ENCODE results near the gene GABRD. TPM values are rescaled to one million over a fixed set of nuclear protein-coding genes. Genes with fewer than 3 reads are reported as not detected.

Gene GABRD
- total RNA-seq, 1 experiment from 2014 or later: 15.6 TPM

DNA sequence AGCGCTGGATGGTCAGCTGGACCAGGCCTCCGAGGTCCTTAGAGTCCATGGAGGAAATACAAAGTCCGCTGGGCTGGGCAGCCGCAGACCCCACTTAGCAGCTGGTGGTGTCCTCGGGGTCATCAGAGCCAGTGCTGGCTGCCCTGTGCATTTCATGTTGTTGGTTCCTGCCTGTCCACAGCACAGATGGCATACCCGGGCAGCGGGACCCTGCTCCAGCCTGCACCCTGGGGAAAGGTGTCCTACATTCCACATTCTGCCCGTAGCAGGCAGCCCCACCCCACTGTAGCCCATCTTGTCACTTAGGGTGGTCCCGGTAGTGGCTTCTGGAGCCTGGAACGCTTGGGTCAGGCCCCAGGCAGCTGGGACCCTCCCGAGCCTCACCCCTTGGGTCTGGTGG, 50.9 kb downstream of the GABRD start (continued):
- TF ChIP-seq ZNF274 (IDR thresholded peaks at IDR 0.05; ENCODE audit: low read depth, low read length): no peak

DNA sequence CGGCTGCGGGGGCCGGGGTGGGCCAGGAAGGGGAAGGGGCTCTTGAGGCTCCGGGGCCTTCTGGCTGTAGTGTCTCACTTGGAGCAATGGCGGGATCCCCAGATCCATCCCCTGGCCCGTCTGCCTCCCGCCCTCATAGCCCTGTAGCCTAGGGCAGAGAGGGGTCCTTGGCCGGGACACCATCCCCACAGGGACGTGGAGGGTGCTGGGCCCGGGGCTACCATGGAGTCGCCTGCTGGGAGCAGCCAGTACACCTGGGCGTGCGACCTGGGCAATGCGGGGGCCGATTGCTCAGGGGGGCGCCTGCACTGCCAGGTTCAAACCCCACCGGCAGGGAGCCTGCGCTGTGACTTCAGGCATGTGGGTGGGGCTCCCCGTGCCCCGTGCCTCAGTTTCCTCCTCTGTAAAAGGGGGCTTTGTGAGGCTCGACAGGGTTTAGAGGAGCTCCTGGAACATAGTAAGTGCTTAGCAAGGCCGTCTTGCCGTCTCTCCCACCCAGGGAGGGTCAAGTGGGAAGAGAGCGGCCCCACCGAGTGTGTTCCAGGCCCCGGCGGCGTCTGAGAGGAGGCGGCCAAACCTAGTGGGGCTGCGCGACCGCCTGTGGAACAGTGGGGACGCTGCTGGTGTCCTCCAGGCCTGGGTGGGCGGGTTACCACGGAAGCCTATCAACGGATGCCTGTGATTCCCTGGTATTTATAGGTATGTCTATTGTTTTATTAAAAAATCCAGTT, 51.8 kb downstream of the GABRD start:
- RAD21 ChIA-PET (ENCODE audit: low non-redundant PET in 1 of 2, low total read pairs in 2 of 2, uncharacterized antibody in 2 of 2, unreplicated experiment in 2 of 2): no interaction called here
- intact Hi-C loops (cut with micrococcal nuclease): no loop called here
- Histone ChIP-seq H3K9me2 (ENCODE audit: insufficient read depth) (no peaks in the 10 kb centered on the region), H4K20me1 (ENCODE audit: insufficient read depth) (no peaks in the 10 kb centered on the region), H2AFZ (ENCODE audit: low read depth, low read length, poor library complexity, severe bottlenecking) (no peak overlapping the region), H3K9ac (ENCODE audit: low read length) (no peak overlapping the region), H3K27me3 (ENCODE audit: insufficient read depth, low read length) (no peaks in the 10 kb centered on the region), H3K79me2 (ENCODE audit: insufficient read depth, low read length) (peaks cover 16% of the 10 kb centered on the region), H3K27ac (ENCODE audit: low read depth, low read length) (no peak overlapping the region), H3K4me2 (ENCODE audit: low read length) (no peak overlapping the region), H3K4me1 (ENCODE audit: control insufficient read depth in 1 of 2, insufficient read depth in 2 of 2, low read length in 2 of 2) (no peaks in the 10 kb centered on the region), H3K36me3 (ENCODE audit: control insufficient read depth in 1 of 2, insufficient read depth in 2 of 2, low read length in 2 of 2) (no peaks in the 10 kb centered on the region), H3K4me3 (replicated peaks in 1 of 2; ENCODE audit: low read depth in 1 of 2, low read length in 2 of 2) (no peak overlapping the region), H3K9me3 (ENCODE audit: control insufficient read depth in 1 of 2, insufficient read depth in 1 of 2, low read depth in 1 of 2, low read length in 2 of 2) (no peaks in the 10 kb centered on the region)
- POLR2A ChIA-PET: no interaction called here
- TF ChIP-seq TCF7L2 (IDR thresholded peaks at IDR 0.05; ENCODE audit: borderline replicate concordance, extremely low read depth, insufficient read depth, insufficient read length) (no peak), CBX3 (IDR thresholded peaks at IDR 0.05; ENCODE audit: low read depth) (no peak), EGR1 (IDR thresholded peaks at IDR 0.05; ENCODE audit: low read depth) (no peak), REST (IDR thresholded peaks at IDR 0.05; ENCODE audit: low read depth) (no peak), EZH2phosphoT487 (IDR thresholded peaks at IDR 0.05; ENCODE audit: borderline replicate concordance) (no peak), FOSL1 (IDR thresholded peaks at IDR 0.05; ENCODE audit: low read depth) (no peak), EZH2 (IDR thresholded peaks at IDR 0.05) (no peak), RAD21 (IDR thresholded peaks at IDR 0.05; ENCODE audit: low read depth) (no peak), JUND (IDR thresholded peaks at IDR 0.05) (no peak)
- TF ChIP-seq, protein P1, sequence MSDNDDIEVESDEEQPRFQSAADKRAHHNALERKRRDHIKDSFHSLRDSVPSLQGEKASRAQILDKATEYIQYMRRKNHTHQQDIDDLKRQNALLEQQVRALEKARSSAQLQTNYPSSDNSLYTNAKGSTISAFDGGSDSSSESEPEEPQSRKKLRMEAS (IDR thresholded peaks at IDR 0.05): no peak
- TF ChIP-seq, protein P2, sequence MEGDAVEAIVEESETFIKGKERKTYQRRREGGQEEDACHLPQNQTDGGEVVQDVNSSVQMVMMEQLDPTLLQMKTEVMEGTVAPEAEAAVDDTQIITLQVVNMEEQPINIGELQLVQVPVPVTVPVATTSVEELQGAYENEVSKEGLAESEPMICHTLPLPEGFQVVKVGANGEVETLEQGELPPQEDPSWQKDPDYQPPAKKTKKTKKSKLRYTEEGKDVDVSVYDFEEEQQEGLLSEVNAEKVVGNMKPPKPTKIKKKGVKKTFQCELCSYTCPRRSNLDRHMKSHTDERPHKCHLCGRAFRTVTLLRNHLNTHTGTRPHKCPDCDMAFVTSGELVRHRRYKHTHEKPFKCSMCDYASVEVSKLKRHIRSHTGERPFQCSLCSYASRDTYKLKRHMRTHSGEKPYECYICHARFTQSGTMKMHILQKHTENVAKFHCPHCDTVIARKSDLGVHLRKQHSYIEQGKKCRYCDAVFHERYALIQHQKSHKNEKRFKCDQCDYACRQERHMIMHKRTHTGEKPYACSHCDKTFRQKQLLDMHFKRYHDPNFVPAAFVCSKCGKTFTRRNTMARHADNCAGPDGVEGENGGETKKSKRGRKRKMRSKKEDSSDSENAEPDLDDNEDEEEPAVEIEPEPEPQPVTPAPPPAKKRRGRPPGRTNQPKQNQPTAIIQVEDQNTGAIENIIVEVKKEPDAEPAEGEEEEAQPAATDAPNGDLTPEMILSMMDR (IDR thresholded peaks at IDR 0.05 in 2 of 3, conservative IDR thresholded peaks at IDR 0.05 in 1 of 3; ENCODE audit: borderline replicate concordance in 1 of 3, insufficient read depth in 1 of 3, low read depth in 2 of 3, low read length in 2 of 3): no peak
- CTCF ChIA-PET: no interaction called here
- DNase-seq (ENCODE audit: low read depth, low spot score): no peak
- ATAC-seq: no peak
- no TSS peak for BruUV-seq (replicated peaks)
